Stimulated activated naive CD4-positive, alpha-beta T cell (primary cell): ENCODE results near the gene AGAP6.
A peak's percentile ranks its signal among the peaks of the same experiment; 100 is the strongest.
"Not testable (repeated sequence)": the region's sequence is repeated elsewhere in the genome, so short reads cannot be mapped to it uniquely, and the experiment has no call there.

Source experiments
- DNase-seq, 6 experiments: peaks; one replicate each; lab custom pipeline; 2025; lab: John Stamatoyannopoulos, UW

The AGAP6 gene

GRCh38 chr10:49988376-49988775 is at the start of gene AGAP6:
TSS of gene AGAP6 (plus strand) at chr10:49988406. CDS start at chr10:49988716, 310 bp downstream.
- not testable (repeated sequence) for DNase-seq

- peak; percentile 71 to 85 (median 76) for DNase-seq
These were observed 46.5 kb upstream of the AGAP6 start, which contains the start of the genes PARG and TIMM23B for GRCh38 chr10:49941447-49942338. TSS of gene PARG (minus strand) at chr10:49942027. CDS start at chr10:49941725, 302 bp downstream. TSS of gene TIMM23B (plus strand) at chr10:49942053. CDS start at chr10:49942195, 142 bp downstream.

GRCh38 chr10:49942339-49942705 is 45.9 kb upstream of the AGAP6 start:
- DNase-seq, result not testable (repeated sequence)

- DNase-seq, result not testable (repeated sequence)
These were observed 44.6 kb upstream of the AGAP6 start for GRCh38 chr10:49943607-49944006.

- DNase-seq, result not testable (repeated sequence)
These were observed 40.1 kb upstream of the AGAP6 start for GRCh38 chr10:49948142-49948541.

GRCh38 chr10:49948737-49949136 is 39.5 kb upstream of the AGAP6 start:
- not testable (repeated sequence) for DNase-seq

- DNase-seq, result not testable (repeated sequence)
These were observed 36.2 kb upstream of the AGAP6 start for GRCh38 chr10:49952006-49952405.

GRCh38 chr10:49953122-49953521 is 35.1 kb upstream of the AGAP6 start:
- not testable (repeated sequence) for DNase-seq

- not testable (repeated sequence) for DNase-seq
These were observed 17.8 kb upstream of the AGAP6 start for GRCh38 chr10:49970331-49970857.

GRCh38 chr10:49971466-49971865 is 16.7 kb upstream of the AGAP6 start:
- DNase-seq, result not testable (repeated sequence)

- DNase-seq, result not testable (repeated sequence)
These were observed 16.1 kb upstream of the AGAP6 start for GRCh38 chr10:49972094-49972493.

GRCh38 chr10:49977756-49978155 is 10.4 kb upstream of the AGAP6 start:
- not testable (repeated sequence) for DNase-seq

GRCh38 chr10:49987207-49987606 is 999 bp upstream of the AGAP6 start:
- DNase-seq, result not testable (repeated sequence)

- not testable (repeated sequence) for DNase-seq
These were observed 7.1 kb downstream of the AGAP6 start for GRCh38 chr10:49995321-49995720.

GRCh38 chr10:50014024-50014423 is 25.8 kb downstream of the AGAP6 start:
- DNase-seq, result not testable (repeated sequence)

- DNase-seq, result not testable (repeated sequence)
These were observed 27.5 kb downstream of the AGAP6 start for GRCh38 chr10:50015596-50016220.

GRCh38 chr10:50016926-50017325 is 28.7 kb downstream of the AGAP6 start:
- not testable (repeated sequence) for DNase-seq

- DNase-seq, result not testable (repeated sequence)
These were observed 29.4 kb downstream of the AGAP6 start for GRCh38 chr10:50017646-50018045.

GRCh38 chr10:50019279-50019678 is 31.1 kb downstream of the AGAP6 start:
- DNase-seq, result not testable (repeated sequence)

- DNase-seq, result not testable (repeated sequence)
These were observed 32.3 kb downstream of the AGAP6 start for GRCh38 chr10:50020451-50021024.

- no peak for DNase-seq
These were observed 33.4 kb downstream of the AGAP6 start for GRCh38 chr10:50021646-50022045.
